Measurements from ENCODE around the gene NAP1L4.

DNA sequence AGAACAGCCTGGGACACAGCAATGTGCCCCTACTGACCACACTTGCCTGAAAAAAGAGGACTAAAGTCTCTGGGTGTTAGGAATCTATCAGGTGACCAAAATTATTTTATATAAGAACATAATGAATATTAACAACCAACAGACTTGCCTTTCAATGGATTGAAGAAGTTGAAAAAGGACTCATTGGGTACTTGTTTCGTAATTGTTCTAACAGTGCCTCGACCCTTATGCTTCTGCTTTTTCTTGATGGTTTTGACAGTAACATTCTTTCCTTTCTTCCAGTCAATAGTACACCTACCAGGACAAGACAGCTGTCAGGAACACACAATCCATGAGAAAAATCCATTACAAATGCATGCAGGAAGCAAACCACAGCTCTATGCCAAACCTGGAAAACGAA lies 33.9 kb downstream of the NAP1L4 start:
- TF ChIP-seq EZH2phosphoT487 (IDR thresholded peaks at IDR 0.05; ENCODE audit: insufficient read depth, low read depth) (no peak), EZH2 (IDR thresholded peaks at IDR 0.05; ENCODE audit: insufficient read depth, poor library complexity, severe bottlenecking) (no peak)
